H54 (cell line): ENCODE measurements around the gene NTSR1.

Source experiments
- DNase-seq: peaks from one replicate; pipeline ENCODE4 v3.0.0; 2011; ENCODE audit warnings: low spot score, mixed read lengths; ENCODE audit not compliant: insufficient read length
- FAIRE-seq: peaks from 3 replicates; lab custom pipeline; 2011; peaks lifted over from hg19 to GRCh38; lab: Jason Lieb, UNC
- POLR2A ChIP-seq: IDR thresholded peaks from 2 replicates; pipeline ENCODE4 v1.6.1; 2011; ENCODE audit warnings: low read depth, mild to moderate bottlenecking, low read length

Gene NTSR1

DNA sequence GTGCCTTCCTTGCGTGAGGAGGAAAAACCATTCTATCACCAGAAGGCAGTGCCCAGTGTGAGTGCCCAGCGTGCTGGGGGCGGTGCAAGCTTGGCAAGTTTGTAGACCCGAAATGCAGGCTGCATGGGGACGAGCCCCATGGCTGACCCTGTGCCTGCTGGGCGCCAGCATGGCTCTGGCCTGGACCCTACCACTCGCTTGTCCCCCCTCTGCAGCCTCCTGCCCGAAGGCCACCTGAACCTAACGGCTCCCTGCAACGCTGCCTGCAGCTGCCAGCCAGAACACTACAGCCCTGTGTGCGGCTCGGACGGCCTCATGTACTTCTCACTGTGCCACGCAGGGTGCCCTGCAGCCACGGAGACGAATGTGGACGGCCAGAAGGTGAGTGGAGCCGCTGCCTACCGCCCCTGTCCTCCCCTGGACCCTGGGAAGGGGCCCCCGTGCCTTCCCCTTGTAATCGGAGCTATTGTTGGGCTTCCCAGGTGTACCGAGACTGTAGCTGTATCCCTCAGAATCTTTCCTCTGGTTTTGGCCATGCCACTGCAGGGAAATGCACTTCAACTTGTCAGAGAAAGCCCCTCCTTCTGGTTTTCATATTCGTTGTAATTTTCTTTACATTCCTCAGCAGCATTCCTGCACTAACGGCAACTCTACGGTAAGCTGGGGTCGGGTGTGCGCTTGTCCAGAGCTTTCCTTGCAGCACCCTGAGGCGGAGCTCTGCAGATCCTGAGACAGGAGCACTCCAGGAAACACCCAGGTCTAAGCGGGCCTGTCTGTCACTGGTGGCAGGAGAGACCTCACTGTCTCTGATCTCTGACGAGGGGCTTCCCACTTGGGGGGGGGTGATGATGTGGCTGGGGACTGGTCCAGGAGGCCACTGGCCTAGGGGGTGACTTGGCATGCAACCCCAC lies 40.9 kb upstream of the NTSR1 start:
- no peak for FAIRE-seq
- DNase-seq, result no peak
- no peak for TF ChIP-seq POLR2A

DNA sequence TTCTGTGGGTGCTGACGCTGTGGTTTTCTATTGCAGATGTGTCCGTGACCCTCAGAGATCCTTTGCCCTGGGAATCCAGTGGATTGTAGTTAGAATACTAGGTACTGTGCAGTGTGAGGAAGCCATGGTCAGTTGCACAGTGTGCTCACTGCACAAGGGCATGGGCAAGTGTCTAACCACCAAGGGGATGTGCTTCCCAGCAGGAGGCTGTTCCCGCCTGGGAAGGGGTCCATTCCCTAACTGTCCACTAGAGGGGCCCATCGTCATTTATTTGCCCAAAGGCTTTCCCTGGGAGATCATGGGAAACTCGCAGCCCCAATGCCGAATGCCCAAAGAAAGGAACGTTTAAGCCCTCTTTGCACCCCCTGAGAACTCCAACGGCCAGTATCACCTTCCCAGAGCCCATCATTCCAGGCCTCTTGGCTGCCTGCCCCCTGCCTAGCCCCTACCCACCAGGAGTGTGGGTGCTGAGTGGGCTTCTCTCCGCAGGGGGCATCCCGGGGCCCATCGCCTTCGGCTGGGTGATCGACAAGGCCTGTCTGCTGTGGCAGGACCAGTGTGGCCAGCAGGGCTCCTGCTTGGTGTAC lies 40.1 kb upstream of the NTSR1 start:
- no peak for TF ChIP-seq POLR2A
- DNase-seq (peak; percentile 88), FAIRE-seq (peak; percentile 15)

- FAIRE-seq, result no peak
These were observed 39.4 kb upstream of the NTSR1 start for GRCh38 chr20:62669249-62669648.

GRCh38 chr20:62670156-62670555 lies 38.5 kb upstream of the NTSR1 start:
- FAIRE-seq, result no peak
- TF ChIP-seq POLR2A, result no peak
- DNase-seq, result no peak

More at GRCh38 chr20:62669249-62669648, 39.4 kb upstream of the NTSR1 start:
- TF ChIP-seq POLR2A, result no peak
- no peak for DNase-seq

DNA sequence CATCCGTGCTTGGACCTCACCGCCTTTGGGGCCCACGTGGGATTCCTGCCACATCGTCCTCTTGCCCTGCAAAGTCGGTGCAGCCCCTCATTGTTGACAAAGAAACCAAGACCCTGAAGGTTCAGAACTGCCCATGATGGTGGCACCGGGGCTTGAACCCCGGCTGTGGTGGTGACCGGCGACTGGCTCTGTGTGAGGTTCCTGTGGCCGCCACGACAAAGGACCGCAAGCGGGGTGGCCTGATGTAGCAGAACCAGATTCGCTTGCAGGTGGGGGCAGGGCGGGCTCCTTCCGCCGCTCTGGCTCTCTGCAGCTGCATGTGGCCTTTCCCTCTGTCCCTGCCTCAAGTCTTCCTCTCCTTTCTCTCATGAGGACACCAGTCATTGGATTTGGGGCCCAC lies 37.6 kb upstream of the NTSR1 start:
- FAIRE-seq (no peak), DNase-seq (no peak)
- no peak for TF ChIP-seq POLR2A

DNA sequence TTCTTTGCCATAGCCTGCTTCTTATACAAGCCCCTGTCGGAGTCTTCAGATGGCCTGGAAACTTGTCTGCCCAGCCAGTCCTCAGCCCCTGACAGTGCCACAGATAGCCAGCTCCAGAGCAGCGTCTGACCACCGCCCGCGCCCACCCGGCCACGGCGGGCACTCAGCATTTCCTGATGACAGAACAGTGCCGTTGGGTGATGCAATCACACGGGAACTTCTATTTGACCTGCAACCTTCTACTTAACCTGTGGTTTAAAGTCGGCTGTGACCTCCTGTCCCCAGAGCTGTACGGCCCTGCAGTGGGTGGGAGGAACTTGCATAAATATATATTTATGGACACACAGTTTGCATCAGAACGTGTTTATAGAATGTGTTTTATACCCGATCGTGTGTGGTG lies 36.9 kb upstream of the NTSR1 start:
- FAIRE-seq (no peak), DNase-seq (no peak)
- TF ChIP-seq POLR2A, result no peak

GRCh38 chr20:62674370-62674769 lies 34.3 kb upstream of the NTSR1 start:
- FAIRE-seq (no peak), DNase-seq (no peak)
- no peak for TF ChIP-seq POLR2A

DNA sequence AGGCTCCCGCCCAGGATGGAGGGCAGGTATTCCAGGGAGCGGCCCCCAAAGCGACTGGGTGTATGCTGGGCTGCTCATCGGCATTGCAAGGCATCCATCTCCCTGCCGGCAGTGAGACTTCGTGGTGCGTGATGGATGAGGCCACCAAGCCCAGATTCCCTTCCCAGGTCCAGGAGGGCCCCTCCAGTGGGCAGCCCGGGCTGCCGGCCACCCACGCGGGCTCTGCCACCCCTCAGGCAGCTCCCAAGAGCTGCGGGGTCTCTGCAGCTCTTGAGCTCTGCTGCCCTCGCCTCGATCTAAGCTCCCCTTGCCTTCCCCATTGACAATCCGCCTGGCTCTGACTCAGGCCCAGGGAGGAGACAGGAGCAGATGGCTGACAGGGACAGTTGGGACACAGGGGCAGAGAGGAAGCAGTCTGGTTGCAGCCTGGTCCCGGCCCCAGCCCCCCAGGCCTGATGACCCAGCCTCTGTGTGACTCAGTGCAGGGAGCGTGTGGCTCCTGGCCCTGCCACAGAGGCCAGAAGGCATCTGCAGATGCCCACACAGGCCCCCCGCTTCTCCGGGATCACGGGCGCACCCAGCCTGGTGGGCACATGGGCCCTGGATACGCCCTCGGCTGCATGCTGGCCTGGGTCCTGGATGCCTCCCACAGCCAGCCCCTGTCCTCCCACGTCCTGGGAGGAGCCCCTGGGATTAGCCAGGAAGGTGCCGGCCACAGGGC lies 33.3 kb upstream of the NTSR1 start:
- no peak for FAIRE-seq
- TF ChIP-seq POLR2A, result no peak
- no peak for DNase-seq

DNA sequence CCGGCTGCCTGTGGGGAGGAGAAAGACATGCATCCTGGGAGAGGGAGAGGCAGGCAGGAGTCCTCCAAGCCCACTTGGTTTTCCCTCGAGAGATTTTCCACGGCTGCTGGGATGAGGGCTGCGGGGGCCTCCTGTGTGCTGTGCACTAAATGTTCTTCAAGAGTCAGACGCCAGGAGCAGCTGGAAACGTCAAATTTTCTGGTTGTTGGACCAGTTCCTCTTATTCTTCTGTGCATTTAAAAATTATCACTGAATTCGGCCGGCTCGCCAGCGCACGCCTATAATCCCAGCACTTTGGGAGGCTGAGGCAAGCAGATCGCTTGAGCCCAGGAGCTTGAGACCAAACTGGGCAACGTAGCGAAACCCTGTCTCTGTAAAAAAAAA lies 32.8 kb upstream of the NTSR1 start:
- DNase-seq (no peak), FAIRE-seq (no peak)
- TF ChIP-seq POLR2A, result no peak

- no peak for TF ChIP-seq POLR2A
- no peak for DNase-seq
- FAIRE-seq, result no peak
These were observed 31.7 kb upstream of the NTSR1 start for GRCh38 chr20:62676976-62677375.

DNA sequence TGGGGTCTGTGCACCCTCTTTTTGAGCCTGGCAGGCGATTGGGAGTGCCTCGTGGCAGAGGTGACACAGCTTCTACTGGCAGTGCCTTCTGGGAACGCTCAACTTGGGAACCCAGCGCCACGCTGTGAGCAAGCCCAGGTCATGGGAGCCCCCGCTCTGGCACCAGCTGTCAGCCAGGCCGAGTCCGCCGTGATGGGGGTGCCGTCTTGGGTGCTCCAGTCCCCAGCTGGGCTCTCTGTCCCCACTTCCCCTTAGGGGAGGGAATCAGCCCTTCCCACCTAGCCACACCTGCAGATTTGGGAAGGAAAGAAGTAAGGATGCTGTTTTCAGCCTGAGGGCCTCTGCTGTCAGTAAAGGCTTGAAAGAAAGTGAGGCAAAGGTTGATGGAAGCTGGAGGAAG lies 31.0 kb upstream of the NTSR1 start:
- DNase-seq (no peak), FAIRE-seq (no peak)
- TF ChIP-seq POLR2A, result no peak

DNA sequence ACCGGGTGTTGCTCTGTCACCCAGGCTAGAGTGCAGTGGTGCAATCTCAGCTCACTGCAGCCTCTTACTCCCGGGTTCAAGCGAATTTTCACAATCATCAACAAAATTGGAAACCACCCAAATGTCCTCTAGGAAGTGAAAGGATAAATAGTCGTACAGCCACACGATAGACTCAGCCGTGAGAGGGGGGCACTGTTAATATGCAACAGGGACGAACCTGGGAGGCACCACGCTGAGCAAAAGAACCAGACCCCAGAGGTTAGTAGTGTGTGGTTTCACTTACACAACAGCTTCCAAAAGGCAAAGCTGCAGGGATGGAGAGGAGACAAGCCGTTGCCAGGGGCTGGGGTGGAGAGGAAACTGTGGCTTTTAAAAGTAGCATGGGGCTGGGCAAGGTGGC lies 30.1 kb upstream of the NTSR1 start:
- no peak for TF ChIP-seq POLR2A
- DNase-seq (no peak), FAIRE-seq (no peak)

DNA sequence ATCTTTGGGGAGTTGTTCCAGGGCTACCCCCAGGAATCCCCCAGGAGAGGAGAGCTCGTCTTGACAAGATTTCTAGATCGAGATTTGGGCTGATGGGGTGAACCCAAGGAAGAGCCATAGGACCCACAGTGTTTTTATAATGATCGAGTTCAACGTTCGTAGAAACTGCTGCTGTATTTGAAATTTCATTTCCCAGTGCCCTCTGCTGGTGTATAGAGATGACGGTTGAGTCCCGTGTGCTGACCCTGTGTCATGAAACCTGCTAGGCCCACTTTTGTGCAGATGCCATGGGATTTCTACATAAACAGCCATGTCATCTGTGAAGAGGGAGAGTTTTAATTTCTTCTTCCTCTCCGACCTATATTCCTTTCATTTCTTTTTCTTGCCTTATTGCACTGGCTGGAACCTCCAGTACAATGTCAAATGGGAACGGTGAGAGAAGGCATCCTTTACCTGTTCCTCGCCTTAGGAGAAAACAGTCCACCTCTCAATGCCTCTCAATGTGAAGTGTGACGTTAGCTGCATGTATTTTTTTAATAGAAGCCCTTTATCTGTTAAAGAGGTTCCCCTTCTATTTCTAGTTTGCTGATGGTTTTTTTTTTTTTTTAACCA lies 28.6 kb upstream of the NTSR1 start:
- no peak for FAIRE-seq
- no peak for TF ChIP-seq POLR2A
- no peak for DNase-seq
